CD8-positive, alpha-beta memory T cell (primary cell): ENCODE data around the gene TRAPPC8. TPM values are rescaled to one million over a fixed set of nuclear protein-coding genes. Genes with fewer than 3 reads are reported as not detected.
"Not testable (repeated sequence)": the region's sequence is repeated elsewhere in the genome, so short reads cannot be mapped to it uniquely, and the experiment has no call there.

Experiments used
- CTCF ChIA-PET: fragments of 350-600 bp; sonication (Branson Sonifier 250); formaldehyde crosslinking; loops from one replicate; lab custom pipeline; 2021; ENCODE audit warnings: antibody characterized with exemption; lab: Charles Lee
- POLR2A ChIA-PET: fragments of 350-600 bp; sonication (Branson Sonifier 250); formaldehyde crosslinking; loops from one replicate; lab custom pipeline; 2021; ENCODE audit warnings: antibody characterized with exemption; lab: Charles Lee
- DNase-seq, 5 donors: peaks; one replicate each; pipeline versions ENCODE4 v3.0.0 to v3.0.0-alpha.2; 2020 to 2022; ENCODE audit warnings: mixed read lengths in 1 of 5
- H3K27ac ChIP-seq: one replicate; pipeline ENCODE4 v1.7.0; 2013; ENCODE audit warnings: low read depth, mild to moderate bottlenecking, low read length, moderate library complexity
- H3K27me3 ChIP-seq: 2 replicates; pipeline ENCODE4 v1.7.0; 2013; ENCODE audit warnings: low read length, mild to moderate bottlenecking; ENCODE audit not compliant: insufficient read depth, poor library complexity, severe bottlenecking
- H3K36me3 ChIP-seq: 2 replicates; pipeline ENCODE4 v1.7.0; 2013; ENCODE audit warnings: mild to moderate bottlenecking, low read length, moderate library complexity; ENCODE audit not compliant: insufficient read depth
- H3K4me1 ChIP-seq: 2 replicates; pipeline ENCODE4 v1.7.0; 2013; ENCODE audit warnings: mild to moderate bottlenecking, low read length, moderate library complexity; ENCODE audit not compliant: insufficient read depth
- H3K4me3 ChIP-seq: 2 replicates; pipeline ENCODE4 v1.7.0; 2013; ENCODE audit warnings: mild to moderate bottlenecking, low read length
- H3K9me3 ChIP-seq: 2 replicates; pipeline ENCODE4 v1.7.0; 2013; ENCODE audit warnings: mild to moderate bottlenecking, low read length
- H3K27ac Mint-ChIP-seq, 8 donors: one replicate each; pipeline ENCODE4 v1.8.0; 2020 to 2021; ENCODE audit warnings: mixed read lengths in 8 of 8, mild to moderate bottlenecking in 6 of 8, inconsistent platforms in 3 of 8, moderate library complexity in 3 of 8
- H3K27me3 Mint-ChIP-seq, 2 donors: one replicate each; pipeline ENCODE4 v1.8.0; 2020 to 2021; ENCODE audit warnings: mixed read lengths in 2 of 2, mild to moderate bottlenecking in 1 of 2, moderate library complexity in 1 of 2
- H3K36me3 Mint-ChIP-seq, 3 donors: one replicate each; pipeline ENCODE4 v1.8.0; 2020 to 2021; ENCODE audit warnings: mixed read lengths in 3 of 3, inconsistent platforms in 1 of 3, mild to moderate bottlenecking in 1 of 3
- H3K4me1 Mint-ChIP-seq, 3 donors: one replicate each; pipeline ENCODE4 v1.8.0; 2020 to 2021; ENCODE audit warnings: mixed read lengths in 3 of 3, inconsistent platforms in 1 of 3, mild to moderate bottlenecking in 1 of 3
- H3K4me3 Mint-ChIP-seq, 7 donors: one replicate each; pipeline ENCODE4 v1.8.0; 2020 to 2021; ENCODE audit warnings: mixed read lengths in 7 of 7, mild to moderate bottlenecking in 6 of 7, moderate library complexity in 4 of 7, inconsistent platforms in 2 of 7
- H3K9me3 Mint-ChIP-seq, 5 donors: one replicate each; pipeline ENCODE4 v1.8.0; 2020 to 2022; ENCODE audit warnings: mixed read lengths in 5 of 5, mild to moderate bottlenecking in 3 of 5, moderate library complexity in 2 of 5, inconsistent platforms in 1 of 5
- polyA plus RNA-seq: library from polyadenylated mRNA; unstranded; fragments of 300-500 nt; fragmentation: Illumina TruSeq; gene quantifications from one replicate; pipeline ENCODE4 v1.2.3, GENCODE V29; 2021
- total RNA-seq, 2 experiments: library from RNA; stranded (reverse); gene quantifications; one replicate each; pipeline ENCODE4 v1.2.3, GENCODE V29; 2021

The TRAPPC8 gene
- total and polyA plus RNA-seq, 3 experiments from 2014 or later: 20.2 to 34.8 (median 29.2) TPM

- H3K27me3 Mint-ChIP-seq: no peaks in the 10 kb centered on the region
- ChIA-PET CTCF (interaction anchor here (0.8 to 5.5 kb wide), 22 partner anchors 9 to 528 kb away, joined by 3 to 38 read pairs (median 4); partner anchors contain the start of genes GAREM1, RNF125 and RNF138), POLR2A (interaction anchor here (0.9 to 2.7 kb wide), 7 partner anchors 16 to 150 kb away, joined by 3 to 80 read pairs (median 8); partner anchors contain the start of genes RNF125 and RNF138)
- H3K27ac Mint-ChIP-seq: peak overlapping the region; percentile 95 to 100 (median 100)
- Histone ChIP-seq H3K4me1 (peaks cover 26% of the 10 kb centered on the region), H3K9me3 (no peaks in the 10 kb centered on the region), H3K27me3 (no peaks in the 10 kb centered on the region), H3K36me3 (no peaks in the 10 kb centered on the region), H3K27ac (peak overlapping the region; percentile 95), H3K4me3 (peak overlapping the region; percentile 90)
- H3K9me3 Mint-ChIP-seq: no peaks in the 10 kb centered on the region
- no peak for DNase-seq
- H3K36me3 Mint-ChIP-seq: peaks cover 0 to 16% (median 0%) of the 10 kb centered on the region in 3 donors
- peak overlapping the region; percentile 97 to 100 (median 99) for H3K4me3 Mint-ChIP-seq
- H3K4me1 Mint-ChIP-seq: peaks cover 47 to 63% (median 62%) of the 10 kb centered on the region in 3 donors
Measured at GRCh38 chr18:31942291-31942998, 483 bp downstream of the TRAPPC8 start.

GRCh38 chr18:31941010-31941809, 1.7 kb downstream of the TRAPPC8 start:
- H3K36me3 Mint-ChIP-seq: peaks cover 0 to 23% (median 0%) of the 10 kb centered on the region in 3 donors
- peak overlapping the region in 6 of 8 donors; percentile 31 to 100 (median 97) for H3K27ac Mint-ChIP-seq
- peaks cover 50 to 67% (median 65%) of the 10 kb centered on the region in 3 donors for H3K4me1 Mint-ChIP-seq
- H3K4me3 Mint-ChIP-seq: peak overlapping the region; percentile 97 to 100 (median 99)
- no peaks in the 10 kb centered on the region for H3K27me3 ChIP-seq
- CTCF ChIA-PET: interaction anchor here (0.8 to 5.5 kb wide), 8 partner anchors 14 to 200 kb away, joined by 3 to 38 read pairs (median 4); partner anchors contain the start of gene RNF125
- no peaks in the 10 kb centered on the region for H3K36me3 ChIP-seq
- DNase-seq: no peak
- no peaks in the 10 kb centered on the region for H3K9me3 Mint-ChIP-seq
- peak overlapping the region; percentile 90 for H3K4me3 ChIP-seq
- peaks cover 26% of the 10 kb centered on the region for H3K4me1 ChIP-seq
- H3K27me3 Mint-ChIP-seq: no peaks in the 10 kb centered on the region
- H3K27ac ChIP-seq: no peak overlapping the region
- no peaks in the 10 kb centered on the region for H3K9me3 ChIP-seq
- POLR2A ChIA-PET: interaction anchor here (2.7 kb wide), 1 partner anchor 151 kb away, joined by 32 read pairs; the partner anchor contains the start of gene RNF138

- H3K4me3 Mint-ChIP-seq, H3K27me3 Mint-ChIP-seq, H3K27ac ChIP-seq, H3K9me3 ChIP-seq, H3K9me3 Mint-ChIP-seq, H3K36me3 ChIP-seq, H3K4me1 ChIP-seq, POLR2A ChIA-PET, H3K27me3 ChIP-seq, H3K4me3 ChIP-seq, DNase-seq: not testable (repeated sequence)
- CTCF ChIA-PET: interaction anchor here (1.8 kb wide), 1 partner anchor 8 kb away, joined by 4 read pairs; the partner anchor contains the start of gene TRAPPC8
- Mint-ChIP-seq H3K4me1 (peaks cover 28 to 44% (median 37%) of the 10 kb centered on the region in 3 donors), H3K27ac (peak overlapping the region in 1 of 8 donors; percentile 66), H3K36me3 (peaks cover 0 to 34% (median 3%) of the 10 kb centered on the region in 3 donors)
Measured at GRCh38 chr18:31934773-31935172, 8.2 kb downstream of the TRAPPC8 start.

GRCh38 chr18:31931886-31932240, 11.1 kb downstream of the TRAPPC8 start:
- peaks cover 0 to 42% (median 7%) of the 10 kb centered on the region in 3 donors for H3K36me3 Mint-ChIP-seq
- H3K36me3 ChIP-seq: peaks cover 4% of the 10 kb centered on the region
- peaks cover 16 to 32% (median 26%) of the 10 kb centered on the region in 3 donors for H3K4me1 Mint-ChIP-seq
- H3K27me3 Mint-ChIP-seq: no peaks in the 10 kb centered on the region
- no peaks in the 10 kb centered on the region for H3K27me3 ChIP-seq
- H3K4me3 Mint-ChIP-seq: no peak overlapping the region
- H3K9me3 Mint-ChIP-seq: no peaks in the 10 kb centered on the region
- no peak for DNase-seq
- H3K27ac ChIP-seq: no peak overlapping the region
- H3K4me3 ChIP-seq: no peak overlapping the region
- POLR2A ChIA-PET: interaction anchor here (1.0 kb wide), 1 partner anchor 87 kb away, joined by 3 read pairs; the partner anchor contains the start of gene RNF125
- CTCF ChIA-PET: no interaction called here
- H3K27ac Mint-ChIP-seq: peak overlapping the region in 4 of 8 donors; percentile 8 to 94 (median 29)
- no peaks in the 10 kb centered on the region for H3K4me1 ChIP-seq
- no peaks in the 10 kb centered on the region for H3K9me3 ChIP-seq

- peaks cover 4% of the 10 kb centered on the region for H3K36me3 ChIP-seq
- no peaks in the 10 kb centered on the region for H3K4me1 ChIP-seq
- peaks cover 0 to 46% (median 8%) of the 10 kb centered on the region in 3 donors for H3K36me3 Mint-ChIP-seq
- peaks cover 17 to 32% (median 31%) of the 10 kb centered on the region in 3 donors for H3K4me1 Mint-ChIP-seq
- H3K27me3 ChIP-seq: no peaks in the 10 kb centered on the region
- CTCF ChIA-PET: no interaction called here
- H3K9me3 Mint-ChIP-seq: no peaks in the 10 kb centered on the region
- H3K27ac ChIP-seq: no peak overlapping the region
- DNase-seq: no peak
- H3K9me3 ChIP-seq: no peaks in the 10 kb centered on the region
- H3K27me3 Mint-ChIP-seq: no peaks in the 10 kb centered on the region
- H3K4me3 Mint-ChIP-seq: no peak overlapping the region
- no peak overlapping the region for H3K4me3 ChIP-seq
- peak overlapping the region in 6 of 8 donors; percentile 25 to 94 (median 37) for H3K27ac Mint-ChIP-seq
- POLR2A ChIA-PET: interaction anchor here (1.0 kb wide), 1 partner anchor 88 kb away, joined by 3 read pairs; the partner anchor contains the start of gene RNF125
Measured at GRCh38 chr18:31931163-31931885, 11.6 kb downstream of the TRAPPC8 start.

- H3K36me3 Mint-ChIP-seq: peaks cover 0 to 58% (median 12%) of the 10 kb centered on the region in 3 donors
- Histone ChIP-seq H3K36me3 (peaks cover 4% of the 10 kb centered on the region), H3K4me1 (no peaks in the 10 kb centered on the region), H3K27ac (no peak overlapping the region), H3K27me3 (no peaks in the 10 kb centered on the region), H3K4me3 (no peak overlapping the region), H3K9me3 (no peaks in the 10 kb centered on the region)
- ChIA-PET POLR2A (no interaction called here), CTCF (interaction anchor here (0.7 kb wide), 1 partner anchor 109 kb away, joined by 3 read pairs; no protein-coding TSS in a partner anchor)
- no peaks in the 10 kb centered on the region for H3K27me3 Mint-ChIP-seq
- H3K27ac Mint-ChIP-seq: peak overlapping the region in 2 of 8 donors; percentile 21 to 45
- H3K9me3 Mint-ChIP-seq: no peaks in the 10 kb centered on the region
- peaks cover 27 to 46% (median 42%) of the 10 kb centered on the region in 3 donors for H3K4me1 Mint-ChIP-seq
- DNase-seq: no peak
- no peak overlapping the region for H3K4me3 Mint-ChIP-seq
Measured at GRCh38 chr18:31929273-31929672, 13.7 kb downstream of the TRAPPC8 start.

GRCh38 chr18:31926988-31927387, 15.9 kb downstream of the TRAPPC8 start:
- H3K4me1 ChIP-seq, H3K36me3 ChIP-seq, H3K27ac ChIP-seq, H3K27me3 ChIP-seq, H3K9me3 Mint-ChIP-seq, H3K4me3 Mint-ChIP-seq, H3K9me3 ChIP-seq, H3K4me3 ChIP-seq, DNase-seq, H3K27me3 Mint-ChIP-seq: not testable (repeated sequence)
- peaks cover 0 to 63% (median 13%) of the 10 kb centered on the region in 3 donors for H3K36me3 Mint-ChIP-seq
- POLR2A ChIA-PET: interaction anchor here (1.1 kb wide), 1 partner anchor 16 kb away, joined by 3 read pairs; the partner anchor contains the start of gene TRAPPC8
- CTCF ChIA-PET: interaction anchor here (0.9 kb wide), 1 partner anchor 15 kb away, joined by 3 read pairs; no protein-coding TSS in a partner anchor
- peak overlapping the region in 3 of 8 donors; percentile 29 to 60 (median 33) for H3K27ac Mint-ChIP-seq
- peaks cover 26 to 48% (median 43%) of the 10 kb centered on the region in 3 donors for H3K4me1 Mint-ChIP-seq
